ENCODE data around the gene MCU.
A peak's percentile ranks its signal among the peaks of the same experiment; 100 is the strongest.

The MCU gene

DNA sequence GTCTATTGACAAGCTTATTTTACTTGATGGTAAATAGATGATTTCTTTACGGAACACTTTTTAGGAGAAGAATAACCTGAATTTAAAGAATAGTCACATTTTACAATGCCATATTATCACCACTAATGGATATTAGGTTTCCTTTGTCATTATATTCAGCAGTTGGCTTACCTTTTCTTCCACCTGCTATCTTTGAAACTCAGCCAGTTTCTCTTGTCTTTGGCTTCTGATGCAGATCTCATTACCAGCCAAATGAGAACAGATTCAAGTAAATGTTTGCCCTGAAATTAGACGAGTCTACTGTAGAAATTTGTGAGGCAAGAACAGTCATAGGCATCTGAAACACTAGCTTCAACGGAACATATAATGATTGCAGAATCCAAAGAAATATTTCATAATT lies 116.1 kb downstream of the MCU start:
- DNase-seq = no peak

DNA sequence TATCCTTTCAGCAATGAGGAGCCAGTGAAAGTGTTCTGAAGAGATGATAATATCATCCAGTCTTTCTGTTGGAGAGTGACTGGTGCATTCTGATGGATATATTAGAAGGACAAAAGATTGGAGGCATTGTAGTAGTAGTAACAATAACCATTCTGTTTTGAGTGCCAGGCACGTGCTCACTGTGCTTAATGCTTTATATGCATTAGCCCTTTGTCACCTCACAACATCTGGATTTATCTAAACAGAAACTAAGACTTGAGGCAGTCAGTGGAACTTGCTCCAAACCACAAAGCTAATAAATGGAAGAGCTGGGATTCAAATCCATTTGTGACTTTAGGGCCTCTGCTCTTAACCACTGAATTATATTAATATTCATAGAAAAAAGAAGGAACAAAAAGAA lies 117.1 kb downstream of the MCU start:
- DNase-seq = no peak

DNA sequence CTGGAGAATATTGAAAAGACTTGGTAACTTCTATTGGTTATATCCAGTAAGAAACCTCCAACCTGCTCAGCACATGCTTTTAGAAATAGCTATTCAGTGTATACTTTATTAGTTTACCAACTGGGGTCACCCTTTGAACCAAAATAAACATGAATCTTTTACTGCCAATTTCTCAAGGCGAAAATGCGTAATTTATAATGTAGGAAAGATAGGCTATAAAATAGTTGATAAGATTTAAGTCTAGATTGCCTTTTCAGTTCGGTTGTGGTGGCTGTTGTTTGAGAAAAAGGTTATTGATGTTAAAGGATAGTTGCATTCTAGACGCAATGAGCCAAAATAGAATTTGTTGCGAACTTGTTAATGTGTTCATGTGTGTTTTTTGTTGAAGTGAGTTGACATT lies 119.0 kb downstream of the MCU start:
- no peak for DNase-seq

DNA sequence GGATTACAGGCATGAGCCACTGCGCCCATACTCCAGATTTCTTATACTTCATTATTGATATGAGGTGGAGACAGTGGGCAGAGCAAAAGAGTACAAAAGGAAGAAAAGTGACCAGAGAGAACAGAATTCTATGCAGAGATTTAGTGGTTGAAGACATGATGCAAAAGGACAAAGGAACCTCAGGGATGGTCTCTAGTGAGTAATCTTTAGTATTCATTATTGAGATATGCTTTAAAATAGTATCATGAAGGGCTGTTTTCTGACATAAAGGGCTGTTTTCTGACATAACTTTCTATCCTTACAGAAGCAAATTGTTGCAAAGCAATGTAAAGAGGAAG lies 120.4 kb downstream of the MCU start:
- DNase-seq = no peak

DNA sequence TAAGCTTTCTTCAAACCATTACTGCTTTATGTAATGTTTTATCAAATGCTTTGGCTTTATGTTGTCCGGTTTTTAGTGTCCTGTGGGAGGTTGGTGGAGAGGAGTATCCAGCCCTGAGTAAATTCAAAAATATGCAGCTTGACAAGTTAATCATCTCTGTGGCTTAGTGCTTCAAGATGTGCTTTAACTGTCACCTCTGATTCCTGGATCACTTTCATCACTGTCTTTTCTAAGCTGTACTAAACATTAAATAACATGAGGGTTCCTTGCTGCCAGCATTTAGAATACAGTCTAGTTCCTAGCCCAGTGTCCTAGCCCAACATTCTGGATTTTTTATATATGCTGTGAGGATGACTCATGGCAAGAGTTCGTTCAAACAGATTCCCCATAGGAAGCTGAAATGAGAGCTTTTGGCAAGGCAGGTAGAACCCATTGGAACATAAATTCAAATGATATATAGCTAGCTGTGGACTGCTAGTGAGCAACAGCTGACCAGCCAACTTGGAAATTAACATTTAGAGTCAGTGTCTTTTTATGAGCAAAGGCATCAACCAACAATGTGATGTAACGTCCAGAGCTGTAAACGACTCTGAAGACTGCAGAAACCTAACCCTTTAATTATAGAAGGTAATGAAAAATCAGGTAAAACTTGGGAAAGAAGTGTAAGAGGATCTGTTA lies 120.9 kb downstream of the MCU start:
- peak; percentile 88 for DNase-seq

DNA sequence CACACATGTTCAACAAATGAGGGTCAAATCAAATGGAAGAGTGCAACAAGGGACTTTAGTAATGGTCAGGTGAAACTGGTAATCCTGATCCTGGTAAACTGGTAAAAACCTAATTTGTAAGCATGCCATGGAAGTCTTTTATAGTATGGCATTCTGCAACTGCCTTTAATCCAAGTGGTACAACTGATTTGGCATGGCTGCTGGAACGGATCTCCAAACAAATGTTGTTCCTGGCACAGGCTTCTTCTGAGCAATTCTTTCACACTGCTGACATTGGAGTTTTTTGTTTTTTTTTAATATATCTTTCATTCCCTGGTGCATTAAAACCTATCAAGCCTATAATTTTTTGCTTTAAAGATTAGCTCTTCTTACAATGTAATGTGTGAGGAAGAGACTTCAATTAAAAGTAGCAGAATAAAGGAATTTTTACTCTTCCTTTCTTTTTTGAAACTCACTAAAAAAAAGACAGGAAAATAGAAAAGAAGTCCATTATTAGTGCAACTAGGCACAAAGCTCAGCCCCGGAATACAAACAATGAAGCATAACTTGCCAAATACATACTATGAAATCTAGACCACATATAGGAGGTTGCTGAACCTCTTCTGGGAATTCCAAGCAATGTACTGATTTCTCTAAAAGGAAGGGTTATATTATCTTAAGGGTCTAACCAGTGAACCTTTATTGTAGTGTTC lies 122.3 kb downstream of the MCU start:
- DNase-seq = peak; percentile 49

DNA sequence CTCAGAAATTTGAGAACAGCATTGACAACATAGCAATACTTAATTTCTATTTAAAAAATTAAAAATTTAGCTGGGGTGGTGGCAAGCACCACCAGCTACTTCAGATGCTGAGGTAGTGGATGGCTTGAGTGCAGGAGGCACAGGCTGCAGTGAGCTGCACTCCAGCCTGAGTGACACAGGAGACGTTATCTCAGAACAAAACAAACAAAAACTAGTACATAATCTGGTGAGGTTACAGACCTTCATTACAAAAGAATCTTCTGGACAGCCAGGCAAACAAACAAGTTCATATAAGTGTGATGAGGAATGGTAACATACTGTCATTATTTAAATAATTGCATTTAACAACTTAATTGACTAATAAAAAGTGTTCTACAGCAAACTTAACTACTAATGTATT lies 124.6 kb downstream of the MCU start:
- DNase-seq = no peak

DNA sequence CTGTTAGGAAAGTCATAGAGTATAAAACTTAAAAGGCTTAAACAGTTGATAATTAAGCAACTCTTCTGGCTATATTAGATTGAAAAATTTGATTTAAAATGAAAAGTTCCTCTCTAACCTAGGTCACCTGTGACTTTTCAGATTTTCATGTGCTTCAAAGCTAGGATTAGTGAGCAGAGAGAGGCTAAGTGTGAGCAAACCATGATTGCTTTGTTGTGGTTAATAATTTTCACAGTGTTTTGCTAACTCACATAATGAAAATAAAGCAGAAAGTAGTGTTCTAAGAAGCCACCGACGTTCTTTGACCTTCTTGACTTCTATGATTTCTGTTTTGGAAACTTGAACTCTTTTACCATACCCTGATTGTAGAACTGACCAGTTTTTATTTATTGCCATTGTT lies 126.1 kb downstream of the MCU start:
- DNase-seq = no peak

DNA sequence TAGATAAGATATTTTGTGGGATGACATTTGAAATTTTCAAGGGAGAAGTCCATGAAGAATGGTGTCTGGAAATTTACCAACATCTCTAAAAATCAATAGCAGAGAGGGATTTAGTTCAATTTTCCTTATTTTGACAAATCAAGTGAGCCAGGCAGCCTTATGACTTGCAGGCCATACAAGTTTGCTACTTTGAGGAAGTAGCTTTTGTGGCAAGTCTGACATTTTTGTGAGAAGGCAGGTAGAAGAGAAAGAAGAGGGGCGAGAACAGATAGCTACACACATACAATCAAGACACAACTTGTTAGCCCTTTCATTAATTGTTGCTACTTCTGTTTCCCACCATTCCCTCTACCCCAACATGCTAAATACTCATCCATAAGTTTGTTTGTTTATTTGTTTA lies 127.1 kb downstream of the MCU start:
- DNase-seq = no peak

DNA sequence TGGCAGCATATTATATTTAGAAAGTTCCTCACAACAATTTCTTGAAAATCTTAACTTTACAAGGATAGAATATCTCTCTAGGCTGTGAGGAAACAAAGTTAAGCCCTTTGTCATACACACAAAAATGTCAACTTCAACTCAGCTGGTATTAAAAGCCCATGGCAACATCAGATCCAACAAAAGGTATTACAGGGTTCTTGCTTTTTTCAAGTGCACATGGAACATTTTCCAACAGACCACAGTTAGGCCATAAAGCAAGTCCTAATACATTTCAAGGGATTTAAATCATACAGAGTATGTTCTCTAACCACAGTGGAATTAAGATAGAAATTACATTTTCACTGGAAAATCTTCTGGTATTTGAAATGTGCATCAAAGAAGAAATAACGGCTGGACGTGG lies 129.7 kb downstream of the MCU start:
- peak; percentile 40 for DNase-seq

DNA sequence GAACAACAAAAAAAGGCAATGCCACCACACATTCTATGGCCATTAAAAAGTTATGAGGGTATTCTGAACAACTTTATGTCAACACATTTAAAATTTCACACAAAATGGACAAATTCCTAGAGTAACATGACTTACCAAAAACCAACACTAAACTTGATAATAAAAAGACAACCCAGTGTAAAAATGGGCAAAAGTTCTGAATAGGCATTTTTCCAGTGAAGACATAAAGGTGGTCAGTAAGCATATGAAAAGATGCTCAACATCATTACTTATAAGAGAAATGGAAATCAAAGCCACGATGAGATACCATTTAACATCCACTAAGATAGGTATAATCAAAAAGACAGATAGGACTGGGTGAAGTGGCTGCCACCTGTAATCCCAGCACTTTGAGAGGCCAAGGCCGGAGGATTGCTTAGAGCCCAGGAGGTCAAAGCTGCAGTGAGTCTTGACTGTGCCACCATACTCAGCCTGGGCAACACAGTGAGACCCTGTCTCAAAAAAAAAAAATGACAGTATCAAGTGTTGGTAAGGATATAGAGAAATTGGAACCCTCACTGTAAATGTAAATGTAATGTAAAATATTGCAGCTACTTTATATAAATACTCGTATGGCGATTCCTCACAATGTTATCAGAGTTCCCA lies 130.5 kb downstream of the MCU start:
- no peak for DNase-seq

DNA sequence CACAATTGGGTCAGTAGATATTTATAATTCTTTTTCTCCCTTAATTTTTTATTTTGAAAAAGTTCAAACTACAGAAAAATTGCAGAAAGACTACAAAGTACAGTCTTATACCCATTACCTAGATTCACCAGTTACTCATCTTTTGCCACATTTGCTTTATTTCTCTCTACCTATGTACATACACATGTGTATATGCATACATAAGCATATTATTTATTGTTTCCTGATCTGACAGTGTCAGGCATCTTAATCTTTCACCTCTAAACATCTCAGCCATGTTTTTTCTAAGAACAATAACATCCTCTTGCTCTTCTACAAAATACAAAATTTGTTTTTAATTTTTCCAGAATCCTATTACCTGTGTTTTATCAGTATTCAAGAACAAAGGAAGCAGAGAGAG lies 133.2 kb downstream of the MCU start:
- DNase-seq = no peak

DNA sequence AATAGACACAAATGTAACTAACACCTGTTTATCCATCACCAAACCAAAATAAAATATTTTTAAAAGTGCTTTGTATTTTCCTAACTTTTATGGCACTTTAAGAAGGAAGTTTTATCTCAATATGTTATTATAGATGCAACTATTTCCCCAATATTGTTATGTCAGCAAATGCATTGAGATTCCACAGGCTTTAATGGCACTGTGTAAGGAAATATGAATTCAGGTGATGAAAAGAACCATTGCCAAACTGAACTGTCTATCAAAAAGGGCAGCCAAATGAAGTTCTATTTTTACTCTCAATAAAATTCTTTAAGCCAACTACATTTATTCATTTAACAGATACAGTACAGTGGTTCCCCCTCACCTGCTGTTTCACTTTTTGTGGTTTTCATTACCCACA lies 134.4 kb downstream of the MCU start:
- DNase-seq = no peak

DNA sequence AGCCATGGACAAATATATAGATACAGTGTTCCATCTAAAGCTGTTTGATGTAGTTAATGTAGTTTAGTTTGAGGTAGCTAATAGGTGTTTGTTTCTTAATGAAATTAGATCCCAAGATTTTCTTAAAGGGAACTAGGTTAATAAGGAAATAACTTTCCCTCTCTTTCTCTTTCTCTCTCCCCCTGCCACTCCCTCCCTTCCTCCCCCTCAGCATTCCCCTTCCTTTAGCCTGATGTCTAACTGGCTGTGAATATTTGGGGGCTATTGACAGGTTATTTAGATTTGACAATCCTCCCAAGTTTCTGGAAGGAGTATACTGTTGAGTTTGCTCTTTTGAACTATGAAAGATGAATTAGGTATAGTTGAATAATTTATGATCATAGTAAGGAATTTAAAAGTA lies 136.4 kb downstream of the MCU start:
- no peak for DNase-seq

DNA sequence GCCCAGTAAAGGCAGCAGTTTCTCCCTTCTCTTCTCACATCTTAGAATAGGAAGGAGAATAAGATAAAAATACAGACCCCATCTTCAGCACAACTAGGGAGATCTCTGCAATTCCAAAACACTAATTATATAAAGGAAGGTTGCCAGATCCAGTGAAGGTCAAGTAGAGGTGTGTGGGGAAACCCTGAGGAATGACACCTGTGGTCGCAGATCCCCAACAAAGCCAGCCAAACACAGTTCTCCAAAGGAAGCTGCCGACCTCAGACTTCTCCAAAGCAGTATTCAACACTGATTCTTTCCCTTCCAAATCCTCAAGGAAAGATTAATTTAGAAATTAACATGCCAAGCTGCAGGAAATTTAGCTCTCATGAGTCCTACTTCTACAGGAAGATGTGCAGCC lies 138.7 kb downstream of the MCU start:
- DNase-seq = no peak

DNA sequence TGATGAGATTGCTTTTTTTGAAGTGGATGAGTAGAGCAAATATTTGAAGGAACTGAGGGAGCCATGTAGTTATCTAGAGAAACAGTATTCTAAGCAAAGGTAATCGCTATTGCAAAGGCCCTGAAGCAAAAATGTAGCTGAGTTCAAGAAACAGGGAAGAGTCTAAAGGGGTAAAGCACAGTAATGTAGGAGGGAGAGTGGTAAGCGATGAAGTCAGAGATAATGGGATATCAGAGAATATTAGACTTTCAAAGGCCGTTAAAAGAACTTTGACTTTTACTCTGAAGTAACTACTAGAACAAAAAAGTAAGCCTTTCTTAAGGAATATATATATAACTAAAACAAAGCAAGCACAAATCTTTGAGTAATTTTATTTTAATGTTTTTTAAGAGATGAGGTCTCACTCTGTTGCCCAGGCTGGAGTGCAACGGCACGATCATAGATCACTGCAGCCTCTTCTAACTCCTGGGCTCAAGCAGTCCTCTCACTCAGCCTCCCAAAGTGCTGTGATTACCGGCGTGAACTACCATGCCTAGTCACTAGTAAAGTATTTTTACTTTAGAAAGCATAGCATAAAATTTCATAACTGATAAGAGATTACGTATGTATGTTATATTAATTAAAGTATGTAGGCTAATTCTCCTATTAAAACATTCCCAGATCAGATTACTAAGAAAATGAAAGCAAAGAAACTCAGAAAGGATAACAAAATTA lies 139.9 kb downstream of the MCU start:
- no peak for DNase-seq

DNA sequence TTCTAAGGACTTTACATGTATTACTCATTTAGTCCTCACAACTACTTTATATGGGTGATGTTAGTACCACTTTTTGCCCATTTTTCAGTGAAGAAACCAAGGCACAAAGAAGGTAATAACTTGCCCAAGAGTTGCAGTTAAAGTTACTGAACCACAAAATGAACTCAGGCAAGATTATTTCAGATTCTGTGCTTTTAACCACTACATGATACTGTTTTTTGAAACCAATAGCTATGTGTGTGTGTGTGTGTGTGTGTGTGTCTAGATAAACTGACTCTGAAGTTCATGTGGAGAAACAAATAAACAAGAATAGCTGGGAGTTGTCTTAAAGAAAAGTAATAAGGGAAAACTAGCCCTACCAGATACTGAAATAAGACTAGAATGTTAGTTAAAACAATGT lies 140.8 kb downstream of the MCU start:
- no peak for DNase-seq

DNA sequence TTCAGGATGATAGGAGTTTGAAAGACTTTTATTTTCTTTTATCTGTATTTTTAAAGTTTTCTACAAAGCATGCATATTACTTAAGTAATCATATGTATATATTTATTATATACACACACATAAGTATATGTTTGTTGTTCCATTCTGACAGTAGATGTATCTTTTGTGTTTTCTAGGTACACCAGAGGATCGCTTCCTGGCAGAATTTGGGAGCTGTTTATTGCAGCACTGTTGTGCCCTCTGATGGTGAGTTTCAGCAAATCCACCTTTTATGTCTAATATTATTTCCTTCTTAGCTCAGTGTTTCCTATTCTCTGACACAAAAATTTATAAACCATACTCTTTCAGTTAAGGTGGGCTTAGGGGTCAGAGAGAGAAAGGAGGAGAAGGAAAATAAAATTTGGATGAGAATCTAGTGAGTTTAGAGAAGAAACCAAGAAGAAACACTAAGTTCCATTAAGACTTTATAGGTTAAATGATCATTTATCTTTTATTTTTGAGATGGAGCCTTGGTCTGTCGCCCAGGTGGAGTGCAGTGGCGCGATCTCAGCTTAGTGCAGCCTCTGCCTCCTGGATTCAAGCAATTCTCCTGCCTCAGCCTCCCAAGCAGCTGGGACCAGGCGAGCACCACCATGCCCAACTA lies 142.4 kb downstream of the MCU start:
- peak; percentile 72 for DNase-seq

DNA sequence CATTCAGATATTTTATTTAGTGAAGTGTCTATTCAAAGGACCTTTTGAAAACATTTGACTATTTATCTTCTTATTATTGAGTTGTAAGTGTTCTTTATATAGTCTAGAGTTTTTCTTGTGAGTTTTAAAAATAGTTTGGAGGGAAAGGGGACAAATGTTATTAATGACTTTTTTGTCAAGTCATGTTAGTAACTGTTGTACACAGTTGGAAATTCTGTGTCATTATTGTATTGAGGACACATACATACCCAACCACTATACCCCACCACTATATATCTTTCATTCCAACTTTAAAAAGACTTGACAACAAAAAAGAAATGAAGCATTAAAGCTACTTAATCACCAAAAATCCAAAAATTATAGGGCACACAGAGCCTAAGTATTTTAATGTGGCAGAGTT lies 148.4 kb downstream of the MCU start:
- DNase-seq = no peak

DNA sequence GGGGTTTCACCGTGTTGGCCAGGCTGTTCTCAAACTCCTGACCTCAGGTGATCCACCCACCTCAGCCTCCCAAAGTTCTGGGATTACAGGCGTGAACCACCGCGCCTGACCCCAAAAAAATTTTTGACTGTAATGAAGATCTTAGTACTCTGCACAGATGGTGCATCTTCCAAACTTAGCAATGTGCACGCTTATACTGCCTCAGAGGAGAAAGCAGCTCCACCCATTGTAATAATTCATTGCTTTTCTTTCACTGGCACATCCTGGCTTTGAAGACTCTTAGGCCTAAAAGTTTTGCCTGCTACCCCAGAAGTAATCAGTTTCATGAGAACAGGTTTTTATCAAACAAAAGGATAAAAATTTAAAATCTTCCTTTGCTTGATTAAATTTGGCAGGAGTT lies 149.5 kb downstream of the MCU start:
- no peak for DNase-seq

DNA sequence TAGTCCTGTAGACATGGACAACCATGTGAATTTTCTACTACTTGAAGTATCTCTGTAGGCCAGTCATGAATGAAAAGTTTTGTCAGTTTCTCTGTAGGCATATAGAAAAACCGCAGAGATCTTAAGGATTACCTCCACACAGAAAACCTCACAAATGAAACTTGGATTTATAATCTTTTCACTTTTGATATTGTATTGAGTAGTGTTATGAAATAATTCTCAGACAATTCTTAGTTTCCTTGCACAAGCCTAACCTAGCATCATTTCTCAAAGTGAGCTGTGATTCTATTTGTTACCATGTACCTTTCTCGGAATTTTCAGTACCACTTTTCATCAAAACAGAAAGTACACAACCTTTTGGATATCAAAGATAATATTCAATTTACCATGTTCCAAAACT lies 150.2 kb downstream of the MCU start:
- DNase-seq = no peak

DNA sequence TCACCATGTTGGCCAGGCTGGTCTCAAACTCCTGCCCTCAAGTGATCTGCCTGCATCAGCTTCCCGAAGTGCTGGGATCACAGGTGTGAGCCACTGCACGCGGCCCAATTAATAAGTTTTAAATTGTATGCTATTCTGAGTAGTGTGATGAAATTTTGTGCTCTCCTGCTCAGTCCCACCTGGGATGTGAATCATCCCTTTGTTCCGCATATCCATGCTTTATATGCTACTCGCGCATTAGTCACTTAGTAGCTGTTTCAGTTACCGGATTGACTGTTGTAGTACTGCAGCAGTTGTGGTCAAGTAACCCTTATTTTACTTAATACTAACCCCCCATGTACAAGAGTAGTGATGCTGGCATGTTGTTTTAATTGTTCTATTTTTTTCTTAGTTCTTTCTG lies 154.3 kb downstream of the MCU start:
- peak; percentile 35 for DNase-seq

DNA sequence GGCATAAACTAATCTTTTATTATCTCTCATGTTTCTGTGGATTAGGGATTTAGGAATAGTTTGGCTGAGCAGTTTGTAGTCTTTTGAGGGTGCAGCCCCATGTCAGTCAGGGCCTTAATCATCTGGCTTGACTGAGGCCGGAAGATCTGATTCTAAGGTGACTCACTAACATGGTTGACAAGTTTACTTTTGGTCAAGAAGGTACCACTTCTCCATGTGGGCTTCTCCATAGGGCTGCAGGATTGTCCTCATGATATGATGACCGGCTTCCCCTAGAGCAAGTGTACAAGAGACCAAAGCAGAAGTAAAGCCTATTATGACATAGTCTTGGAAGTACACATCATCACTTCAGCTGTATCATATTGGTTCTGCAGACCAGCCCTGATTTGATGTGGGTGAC lies 155.7 kb downstream of the MCU start:
- no peak for DNase-seq

All from fibroblast of skin of scalp (primary cell).